C4-2B (cell line): ENCODE data around the gene DNM3.

Source experiments
- CTCF ChIP-seq: fragments of 450-650 bp; conservative IDR thresholded peaks from 2 replicates; pipeline ENCODE4 v1.5.1; 2017; ENCODE audit warnings: mild to moderate bottlenecking
- ZFX ChIP-seq: fragments of 450-650 bp; IDR thresholded peaks from 2 replicates; pipeline ENCODE4 v1.6.1; 2017

- TF ChIP-seq CTCF (no peak), ZFX (no peak)
These were observed 6.5 kb upstream of the DNM3 start for GRCh38 chr1:171834821-171835220.
